Uterus (tissue), 2 donors: Measurements from ENCODE around the gene HTR3B.

Source experiments
- POLR2A ChIP-seq, 2 donors: fragments of 450-650 bp; IDR thresholded peaks; one replicate each; pipeline ENCODE4 v1.6.1; 2016; ENCODE audit warnings: antibody characterized with exemption in 2 of 2, mild to moderate bottlenecking in 1 of 2, moderate library complexity in 1 of 2
- TF ChIP-seq, protein P1 (sequence below), 4 experiments: fragments of 200-600 bp in 2 of 4; fragments of 450-650 bp in 2 of 4; sonication (generic) in 2 of 4; IDR thresholded peaks; one replicate each; pipeline ENCODE4 v1.5.1; 2016 to 2019; ENCODE audit warnings: antibody characterized with exemption in 4 of 4, mild to moderate bottlenecking in 2 of 4, moderate library complexity in 1 of 4

DNA sequence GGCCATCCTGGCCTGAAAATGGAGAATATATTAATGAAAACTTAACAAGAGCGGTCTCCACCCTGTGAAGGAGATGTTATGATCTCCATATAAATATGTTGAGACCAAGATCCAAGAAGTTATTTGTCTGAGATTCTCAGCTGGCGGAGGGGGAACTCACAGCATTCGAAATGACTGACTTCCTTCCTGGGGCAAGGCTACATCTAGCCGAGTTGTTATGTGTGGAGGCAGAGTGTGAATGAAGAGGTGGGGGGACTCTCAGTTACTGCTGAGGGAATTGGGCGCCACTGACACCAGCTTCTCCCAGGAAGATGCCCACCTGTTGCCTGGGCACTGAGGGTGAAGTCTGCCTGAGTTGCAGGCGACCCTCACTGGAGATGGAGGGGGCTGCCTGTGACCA lies 76.2 kb downstream of the HTR3B start:
- TF ChIP-seq POLR2A (IDR thresholded peaks at IDR 0.05): no peak
- TF ChIP-seq, protein P1, sequence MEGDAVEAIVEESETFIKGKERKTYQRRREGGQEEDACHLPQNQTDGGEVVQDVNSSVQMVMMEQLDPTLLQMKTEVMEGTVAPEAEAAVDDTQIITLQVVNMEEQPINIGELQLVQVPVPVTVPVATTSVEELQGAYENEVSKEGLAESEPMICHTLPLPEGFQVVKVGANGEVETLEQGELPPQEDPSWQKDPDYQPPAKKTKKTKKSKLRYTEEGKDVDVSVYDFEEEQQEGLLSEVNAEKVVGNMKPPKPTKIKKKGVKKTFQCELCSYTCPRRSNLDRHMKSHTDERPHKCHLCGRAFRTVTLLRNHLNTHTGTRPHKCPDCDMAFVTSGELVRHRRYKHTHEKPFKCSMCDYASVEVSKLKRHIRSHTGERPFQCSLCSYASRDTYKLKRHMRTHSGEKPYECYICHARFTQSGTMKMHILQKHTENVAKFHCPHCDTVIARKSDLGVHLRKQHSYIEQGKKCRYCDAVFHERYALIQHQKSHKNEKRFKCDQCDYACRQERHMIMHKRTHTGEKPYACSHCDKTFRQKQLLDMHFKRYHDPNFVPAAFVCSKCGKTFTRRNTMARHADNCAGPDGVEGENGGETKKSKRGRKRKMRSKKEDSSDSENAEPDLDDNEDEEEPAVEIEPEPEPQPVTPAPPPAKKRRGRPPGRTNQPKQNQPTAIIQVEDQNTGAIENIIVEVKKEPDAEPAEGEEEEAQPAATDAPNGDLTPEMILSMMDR (IDR thresholded peaks at IDR 0.05): no peak
